C4-2B (cell line): ENCODE results near the gene PHF13.

Experiments
- CTCF ChIP-seq: fragments of 450-650 bp; conservative IDR thresholded peaks from 2 replicates; pipeline ENCODE4 v1.5.1; 2017; ENCODE audit warnings: mild to moderate bottlenecking
- ZFX ChIP-seq: fragments of 450-650 bp; IDR thresholded peaks from 2 replicates; pipeline ENCODE4 v1.6.1; 2017

GRCh38 chr1:6637770-6638169, 24.2 kb downstream of the PHF13 start:
- TF ChIP-seq CTCF (no peak), ZFX (no peak)
